GOT3 (cell line): ENCODE results near the gene GRIN3A.
A peak's percentile ranks its signal among the peaks of the same experiment; 100 is the strongest.
"Not testable (repeated sequence)": the region's sequence is repeated elsewhere in the genome, so short reads cannot be mapped to it uniquely, and the experiment has no call there.

Experiments
- DNase-seq: peaks from one replicate; lab custom pipeline; 2025; ENCODE audit warnings: mixed read lengths; lab: John Stamatoyannopoulos, UW

Gene GRIN3A

DNA sequence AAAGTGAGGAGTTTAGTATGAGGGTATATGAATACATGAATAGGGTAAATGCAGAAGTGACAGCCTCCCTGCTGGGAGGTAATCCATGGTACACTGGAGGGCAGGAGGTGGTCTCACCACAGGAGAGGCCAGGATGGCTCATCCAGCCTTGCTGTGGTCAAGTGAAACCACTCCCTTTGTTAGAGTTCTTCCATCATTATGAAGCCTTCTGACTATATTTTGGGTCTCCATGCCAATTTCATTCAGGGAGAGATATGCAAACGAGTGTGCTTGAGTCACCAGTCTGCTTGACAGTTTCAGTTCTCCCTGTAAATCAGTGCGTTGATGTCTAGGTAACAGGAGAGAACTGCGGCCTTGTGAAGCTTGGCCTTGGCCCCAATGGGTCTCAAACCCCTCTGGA, 160.1 kb downstream of the GRIN3A start:
- DNase-seq: no peak

DNA sequence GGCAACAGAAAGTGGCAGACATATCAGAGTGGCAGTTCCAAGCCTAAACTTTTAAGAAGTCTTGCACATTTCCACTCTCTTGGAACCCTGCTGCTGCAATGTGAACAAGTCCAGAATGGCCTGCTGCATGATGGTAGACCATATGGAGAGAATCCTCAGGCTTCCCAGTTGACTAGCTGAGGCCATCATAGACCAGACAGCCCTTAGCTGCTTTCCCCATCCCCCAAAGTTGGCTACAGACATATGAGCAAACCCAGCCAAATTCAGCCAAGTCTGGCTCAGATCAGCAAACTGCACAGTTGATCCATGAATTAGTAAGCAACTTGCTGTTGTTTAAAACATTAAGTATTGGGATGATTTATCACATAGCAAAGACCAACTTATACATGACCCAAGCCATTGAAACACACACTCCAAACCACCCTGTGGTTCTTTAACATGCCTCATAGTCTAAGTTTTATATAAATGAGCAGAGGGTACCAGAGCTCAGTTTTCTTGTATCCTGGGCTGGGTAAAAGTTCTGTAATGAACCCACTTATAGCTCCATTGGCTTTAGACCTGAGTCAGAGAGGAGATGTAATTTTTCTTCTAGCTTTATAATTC, 163.6 kb downstream of the GRIN3A start:
- no peak for DNase-seq

DNA sequence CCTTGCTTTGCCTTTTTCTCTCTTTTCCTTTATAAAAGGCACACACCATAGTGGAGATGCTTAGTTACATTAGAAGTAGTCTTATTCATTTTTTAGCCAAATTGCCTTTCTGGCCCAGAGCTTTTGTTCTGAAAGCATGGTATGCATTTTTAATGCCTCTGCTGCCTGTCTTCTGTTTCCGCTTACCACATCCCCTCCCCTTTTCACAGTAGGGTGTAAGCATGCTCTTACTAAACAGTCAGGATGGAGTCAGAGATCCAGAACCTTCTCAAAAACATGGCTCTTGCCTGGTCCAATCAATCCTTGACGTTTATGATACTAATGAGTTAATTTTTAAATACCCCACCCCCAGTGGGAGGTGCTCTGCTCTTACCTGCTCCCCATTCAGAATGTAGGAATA, 166.1 kb downstream of the GRIN3A start:
- DNase-seq: no peak

DNA sequence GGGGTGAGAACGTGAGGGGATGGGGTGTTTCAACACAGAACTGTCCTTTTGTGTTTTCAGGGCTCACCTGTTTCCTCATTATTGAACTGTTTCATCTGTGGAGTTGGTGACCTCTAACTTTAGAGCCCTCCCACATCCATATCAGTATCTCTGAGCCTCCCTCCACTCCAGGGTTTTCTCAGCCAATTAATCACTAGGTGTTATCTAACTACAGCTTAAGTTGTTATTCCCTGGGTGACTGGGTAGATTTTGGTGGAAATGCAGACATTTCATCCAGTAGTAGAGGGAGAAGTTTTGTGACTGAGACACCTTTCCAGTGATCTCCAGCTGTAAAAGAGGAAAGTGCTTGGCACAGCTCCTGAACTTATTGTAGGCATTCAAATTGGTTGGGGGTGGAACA, 167.3 kb downstream of the GRIN3A start:
- no peak for DNase-seq

DNA sequence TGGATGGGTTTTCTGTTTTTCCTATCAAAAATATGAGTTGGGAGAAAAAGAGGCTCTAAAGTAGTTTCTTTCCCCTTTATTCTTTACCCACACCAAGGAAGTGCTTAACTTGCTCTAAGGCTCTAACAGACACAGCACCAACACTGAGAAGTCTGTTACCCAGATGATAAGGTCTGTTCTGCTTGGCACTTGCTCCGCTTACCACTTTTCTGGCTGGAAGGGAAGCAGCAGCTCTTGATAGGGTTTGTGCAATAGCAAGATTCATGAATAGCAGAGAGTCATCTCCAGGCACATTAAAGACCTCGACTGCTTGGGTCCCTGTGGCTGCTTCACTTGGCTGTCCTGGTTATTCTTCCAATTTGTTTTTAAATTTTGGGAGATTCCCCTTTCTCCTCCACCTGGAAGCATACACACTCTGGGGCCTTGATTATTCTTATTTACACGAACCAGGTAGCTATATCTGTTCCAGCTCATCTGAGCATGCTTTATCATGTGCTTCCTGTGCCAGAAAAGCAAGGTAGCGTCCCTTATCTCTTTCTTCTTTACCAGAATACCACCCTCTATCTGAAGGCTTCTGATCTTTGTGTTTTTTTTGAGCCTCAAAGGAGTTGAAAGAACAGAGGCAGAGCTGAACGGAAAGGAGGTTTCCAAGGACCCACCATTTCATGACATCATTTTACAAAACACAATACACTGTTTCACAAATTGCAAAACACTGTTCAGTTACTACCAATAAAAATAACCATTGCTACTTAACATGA, 168.5 kb downstream of the GRIN3A start:
- DNase-seq: no peak

DNA sequence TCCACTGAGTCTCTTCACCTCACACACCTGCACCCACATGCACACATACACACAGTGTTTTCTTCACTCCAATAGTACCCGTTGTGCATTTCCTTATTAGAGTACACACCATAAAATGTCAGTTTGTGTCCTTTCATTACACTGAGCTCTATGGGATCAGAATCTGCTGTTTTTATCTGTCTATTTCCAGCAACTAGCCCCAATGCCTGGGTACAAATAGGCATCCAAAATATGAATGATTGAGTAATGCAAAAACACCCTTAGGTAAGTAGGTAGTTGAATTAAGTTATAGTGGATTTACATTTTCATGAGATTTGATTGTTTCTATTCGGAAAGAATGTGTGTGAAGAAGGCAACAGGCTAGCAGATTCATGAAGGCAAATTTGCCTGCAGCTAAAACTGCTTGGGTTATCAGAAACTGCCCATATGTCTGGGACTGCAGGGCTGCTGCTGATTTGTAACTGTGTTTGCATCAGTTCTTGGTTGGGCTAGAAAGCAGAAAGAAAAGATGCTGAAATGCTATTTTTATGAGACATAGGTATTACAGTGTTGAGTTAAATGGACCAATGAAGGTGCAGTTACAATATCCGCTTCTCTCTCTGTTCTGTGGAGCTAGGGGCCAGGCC, 170.6 kb downstream of the GRIN3A start:
- DNase-seq: no peak

DNA sequence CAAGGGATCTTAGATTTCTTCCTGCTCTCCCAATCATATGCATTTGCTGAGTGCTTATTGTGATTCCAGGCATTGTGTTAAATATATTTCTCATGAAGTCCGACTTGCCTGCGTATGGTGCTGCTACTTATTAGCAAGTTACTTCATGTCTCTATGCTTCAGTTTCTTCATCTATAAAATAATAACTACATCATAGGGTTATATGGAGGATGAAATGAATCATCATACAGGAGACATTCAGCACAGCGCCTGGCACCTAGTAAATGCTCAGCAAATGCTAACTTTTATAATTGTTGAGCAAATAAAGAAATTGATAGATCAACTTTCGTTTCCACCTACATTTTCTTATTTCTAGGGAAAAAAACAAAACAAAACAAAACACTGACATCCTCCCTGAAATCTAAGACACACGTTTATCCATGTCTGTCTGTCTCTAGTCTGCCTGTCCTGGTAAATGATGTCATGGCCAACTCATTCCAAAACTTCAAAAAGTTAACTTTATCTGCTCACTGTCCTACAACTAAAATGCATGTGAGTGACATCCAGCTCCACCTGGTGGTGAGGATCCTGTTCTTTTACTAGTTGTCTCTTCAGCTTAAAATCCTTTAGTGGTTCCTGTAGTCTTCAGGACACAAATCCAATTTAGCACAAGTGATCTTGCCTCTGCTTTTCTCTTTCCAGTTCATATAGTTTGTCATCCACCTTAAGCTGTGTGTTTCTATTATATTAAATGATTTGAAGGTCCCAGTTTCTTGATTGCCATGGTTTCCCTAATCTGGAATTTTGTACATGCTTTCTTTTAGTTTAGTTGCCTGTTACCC, 171.3 kb downstream of the GRIN3A start:
- DNase-seq: no peak

DNA sequence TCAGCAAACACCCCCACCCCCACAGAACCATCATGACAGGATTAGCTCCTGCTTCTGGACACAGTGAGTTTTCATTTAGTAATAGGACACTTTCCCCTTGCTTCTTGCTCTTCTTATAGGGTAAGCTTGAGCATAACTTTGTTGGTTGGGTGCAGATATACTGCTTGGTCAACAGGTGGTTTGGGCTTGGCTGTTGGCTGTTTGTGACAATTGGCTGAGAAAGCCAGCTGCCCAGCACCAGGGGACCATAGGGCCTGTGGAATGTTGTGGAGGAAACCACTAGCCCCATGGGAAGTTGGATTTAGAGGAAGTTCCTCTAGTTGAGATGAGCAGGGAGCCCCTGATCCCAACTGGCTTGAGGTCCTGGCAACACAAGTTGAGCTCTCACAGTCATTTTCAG, 174.2 kb downstream of the GRIN3A start:
- DNase-seq: no peak

DNA sequence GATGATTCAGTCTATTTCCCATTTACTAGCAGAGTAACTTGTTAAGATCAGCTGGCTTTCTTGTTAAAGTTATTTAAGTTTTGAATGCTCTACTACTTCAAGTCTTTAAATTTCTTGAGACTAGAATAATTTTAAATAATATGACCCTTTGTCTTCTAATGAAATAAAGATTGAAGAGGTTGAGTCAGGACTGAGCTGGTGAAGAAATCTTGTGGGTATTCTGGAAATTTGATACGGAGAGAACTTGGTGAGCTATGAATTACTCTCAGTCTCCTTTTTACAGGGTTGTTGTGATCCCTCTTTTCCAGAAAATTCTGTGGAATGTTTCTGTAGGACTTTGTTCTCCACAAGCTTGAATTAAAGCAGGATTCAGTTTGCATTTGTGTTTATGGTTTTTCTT, 175.5 kb downstream of the GRIN3A start:
- no peak for DNase-seq

DNA sequence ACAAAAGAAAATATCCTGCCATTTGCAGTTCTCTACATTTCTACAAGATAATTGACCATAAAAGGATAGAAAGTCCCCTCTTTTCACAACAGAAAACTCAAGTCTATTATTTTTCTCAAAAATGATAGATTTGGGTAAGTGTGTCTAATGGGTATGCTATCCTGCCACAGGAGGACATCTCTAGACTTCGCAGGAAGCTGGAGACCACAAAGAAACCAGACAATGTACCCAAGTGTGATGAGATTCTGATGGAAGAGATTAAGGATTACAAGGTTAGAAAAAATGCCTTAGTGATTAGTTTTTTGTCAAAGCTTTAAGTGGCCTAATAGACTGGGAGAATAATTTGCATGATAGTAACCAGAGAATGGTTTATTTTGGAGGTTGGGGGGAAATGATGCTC, 176.7 kb downstream of the GRIN3A start:
- no peak for DNase-seq

DNA sequence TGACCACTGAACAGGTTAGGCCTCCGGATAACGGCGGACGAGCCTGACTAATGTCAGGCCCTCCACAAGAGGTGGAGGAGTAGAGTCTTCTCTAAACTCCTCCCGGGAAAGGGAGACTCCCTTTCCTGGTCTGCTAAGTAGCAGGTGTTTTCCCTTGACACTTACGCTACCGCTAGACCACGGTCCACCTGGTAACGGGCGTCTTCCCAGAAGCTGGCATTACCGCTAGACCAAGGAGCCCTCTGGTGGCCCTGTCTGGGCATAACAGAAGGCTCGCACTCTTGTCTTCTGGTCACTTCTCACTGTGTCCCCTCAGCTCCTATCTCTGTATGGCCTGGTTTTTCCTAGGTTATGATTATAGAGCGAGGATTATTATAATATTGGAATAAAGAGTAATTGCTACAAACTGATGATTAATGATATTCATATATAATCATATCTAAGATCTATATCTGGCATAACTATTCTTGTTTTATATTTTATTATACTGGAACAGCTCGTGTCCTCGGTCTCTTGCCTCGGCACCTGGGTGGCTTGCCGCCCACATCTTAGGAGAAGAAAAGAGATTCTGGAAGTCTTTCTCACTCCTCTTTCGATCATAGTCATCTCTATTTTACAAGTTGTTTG, 188.9 kb downstream of the GRIN3A start:
- not testable (repeated sequence) for DNase-seq

DNA sequence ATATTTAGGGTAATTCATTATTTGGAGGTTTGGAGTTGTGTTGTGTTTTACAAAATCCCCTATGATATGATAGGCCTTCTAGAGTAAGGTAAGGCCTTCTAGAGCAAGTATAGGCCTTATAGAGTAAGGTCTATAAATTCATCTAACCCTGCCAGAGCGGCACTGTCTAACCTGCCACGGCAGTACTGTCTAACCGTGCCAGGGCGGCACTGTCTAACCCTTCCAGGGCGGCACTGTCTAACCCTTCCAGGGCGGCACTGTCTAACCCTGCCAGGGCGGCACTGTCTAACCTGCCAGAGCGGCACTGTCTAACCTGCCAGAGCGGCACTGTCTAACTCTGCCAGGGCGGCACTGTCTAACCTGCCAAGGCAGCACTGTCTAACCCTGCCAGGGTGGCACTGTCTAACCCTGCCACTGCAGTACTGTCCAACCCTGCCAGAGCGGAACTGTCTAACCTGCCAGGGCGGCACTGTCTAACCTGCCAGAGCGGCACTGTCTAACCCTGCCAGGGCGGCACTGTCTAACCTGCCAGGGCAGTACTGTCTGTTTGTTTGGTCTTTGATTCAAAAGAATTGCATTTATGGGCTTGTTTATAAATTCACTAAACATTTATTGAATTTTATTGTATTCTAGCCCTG, 195.2 kb downstream of the GRIN3A start:
- no peak for DNase-seq

DNA sequence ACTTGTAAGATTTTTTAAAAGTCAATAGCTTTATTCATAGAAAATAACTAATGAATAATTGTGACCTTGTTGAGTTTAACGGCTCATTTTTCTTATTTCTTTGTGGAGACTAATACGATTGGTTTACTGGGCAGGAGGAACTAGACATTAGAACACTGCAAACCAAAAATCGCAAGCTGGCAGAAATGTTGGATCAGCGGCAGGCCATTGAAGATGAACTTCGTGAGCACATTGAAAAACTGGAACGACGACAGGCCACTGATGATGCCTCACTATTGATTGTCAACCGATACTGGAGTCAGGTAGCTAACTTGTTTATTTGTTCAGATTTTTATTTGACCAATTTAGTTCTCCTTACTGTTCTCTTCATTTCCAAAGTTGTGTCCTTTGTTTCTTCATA, 198.4 kb downstream of the GRIN3A start:
- no peak for DNase-seq

DNA sequence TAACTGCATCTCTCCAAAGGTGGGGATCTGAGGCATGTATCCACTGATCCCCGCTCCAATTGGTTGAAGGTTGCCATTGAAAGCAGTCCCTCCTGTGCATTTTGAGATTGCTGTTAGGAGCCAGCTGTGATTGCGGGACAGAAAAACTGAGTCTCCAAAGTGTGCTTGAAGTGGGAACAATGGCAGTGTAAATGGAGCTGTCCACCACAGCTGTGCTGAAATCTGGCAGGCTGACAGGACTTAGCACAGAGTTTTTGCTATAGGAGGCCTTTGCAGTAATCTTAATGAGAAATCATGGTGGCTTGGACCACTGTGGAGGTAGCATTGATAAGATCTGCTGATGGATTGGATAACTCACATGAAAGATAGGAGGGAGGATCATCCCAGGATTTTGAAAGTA, 201.5 kb downstream of the GRIN3A start:
- no peak for DNase-seq

DNA sequence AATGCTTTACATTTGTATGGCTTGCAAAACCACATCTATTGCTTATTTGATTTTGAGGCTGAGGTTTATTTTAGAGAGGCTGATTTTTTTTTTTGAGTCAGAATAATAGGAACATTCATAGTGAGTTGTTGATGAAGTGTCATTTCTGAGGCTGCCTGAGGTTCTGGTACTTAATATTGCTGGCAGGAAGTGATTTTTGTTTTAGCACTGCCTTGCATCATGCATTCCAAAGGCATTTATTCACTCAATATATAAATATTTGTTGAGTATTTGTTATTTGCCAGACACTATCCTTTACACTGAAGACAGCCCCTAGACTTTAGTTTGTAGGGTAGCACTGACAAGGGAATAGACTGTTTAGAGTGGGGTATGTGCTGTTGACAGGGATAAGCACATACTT, 202.1 kb downstream of the GRIN3A start:
- DNase-seq: no peak

DNA sequence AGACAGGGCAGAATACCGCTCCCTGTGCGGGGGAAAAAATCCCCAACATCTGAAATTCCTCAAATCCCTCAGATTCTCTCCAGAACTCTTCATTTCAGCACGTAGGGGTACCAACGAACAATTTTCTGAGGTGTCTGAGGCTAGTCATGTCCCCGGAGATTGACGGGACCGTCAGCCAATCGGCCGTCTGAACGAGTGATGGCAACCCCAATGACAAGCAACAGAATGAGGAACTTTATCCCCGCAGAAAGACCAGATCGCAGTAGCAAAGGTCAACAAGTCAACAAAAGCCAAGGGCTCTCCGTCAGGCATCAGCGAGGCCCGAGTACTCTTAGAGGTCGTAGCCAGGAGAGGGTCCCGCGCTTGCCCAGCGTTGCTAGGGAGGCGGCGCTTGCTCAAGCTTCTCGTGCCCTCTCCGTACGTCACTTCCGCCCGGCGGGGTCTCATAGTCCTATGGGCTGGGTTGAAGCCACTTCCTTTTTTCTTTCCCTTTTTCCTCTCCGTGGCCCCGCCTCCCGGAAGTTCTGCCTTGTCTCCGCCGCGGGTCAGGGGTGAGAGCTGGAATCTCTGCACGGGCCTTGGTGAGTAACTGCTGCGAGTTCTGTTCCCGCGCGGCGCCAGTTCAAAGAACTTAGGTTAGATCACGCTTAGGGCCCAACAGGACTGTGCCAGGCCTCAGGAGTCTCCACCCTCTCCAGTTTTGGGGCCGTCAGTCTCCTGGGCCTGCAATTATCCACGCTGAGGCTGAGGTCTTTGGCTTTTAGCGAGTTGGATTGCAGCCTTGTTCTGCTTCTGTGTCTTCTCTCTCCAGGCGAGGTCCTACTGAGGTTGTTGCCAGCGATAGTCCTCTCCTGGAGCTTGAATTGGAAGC, 204.9 kb downstream of the GRIN3A start, which contains the start of gene RNF20:
Gene RNF20, plus strand, starts transcription at position 520 of the 871 bp plus-strand sequence. CDS start 1,571 bp downstream, outside the sequence.
- DNase-seq: peak; percentile 80

DNA sequence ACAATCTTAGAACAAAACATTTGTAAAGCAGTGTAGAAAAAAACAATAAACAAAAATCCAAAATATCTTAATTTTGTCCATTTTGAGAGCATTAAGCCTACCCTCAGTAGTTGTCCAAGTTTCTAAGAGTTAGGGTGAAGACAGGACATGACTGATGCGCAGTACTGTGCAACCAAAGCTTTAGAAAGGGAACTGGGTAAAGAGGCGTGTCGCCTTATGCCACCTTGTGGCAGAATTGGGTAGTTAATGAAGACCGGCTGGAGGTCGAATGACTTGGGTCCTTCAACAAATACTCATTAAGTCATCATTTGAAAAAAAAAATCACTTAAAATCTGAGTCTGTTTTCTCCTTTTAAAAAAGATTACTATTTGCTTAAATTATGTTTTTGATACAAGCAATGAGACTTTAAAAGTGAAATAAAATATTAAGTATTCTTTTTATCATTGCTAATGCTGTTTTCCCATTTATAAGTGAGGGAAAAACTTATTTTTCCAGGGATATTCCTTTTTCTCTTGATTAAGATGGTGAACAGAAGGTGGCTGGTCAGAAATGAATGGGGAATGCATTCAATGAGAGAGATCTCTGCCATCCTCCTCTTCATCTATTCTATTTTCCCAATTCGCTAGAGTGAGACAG, 208.3 kb downstream of the GRIN3A start:
- no peak for DNase-seq

DNA sequence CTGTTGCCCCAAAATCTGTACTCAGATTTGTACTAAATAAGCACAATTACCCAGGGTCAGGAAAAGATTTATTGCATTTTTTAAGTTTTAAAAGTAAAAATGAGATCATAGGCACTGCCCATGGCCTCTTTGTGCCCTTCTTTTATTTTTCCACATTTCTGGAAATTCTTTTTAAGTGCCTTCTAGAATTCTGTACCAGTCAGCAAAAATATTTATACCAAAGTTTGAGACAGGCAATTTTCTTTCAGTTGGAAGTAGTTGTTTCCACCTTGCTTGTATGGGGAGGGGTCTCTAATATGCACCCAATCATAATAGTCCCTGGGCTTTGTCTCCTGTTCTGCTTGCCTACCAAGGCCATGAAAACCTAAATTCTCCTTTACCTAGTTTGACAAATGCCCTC, 210.4 kb downstream of the GRIN3A start:
- DNase-seq: no peak

DNA sequence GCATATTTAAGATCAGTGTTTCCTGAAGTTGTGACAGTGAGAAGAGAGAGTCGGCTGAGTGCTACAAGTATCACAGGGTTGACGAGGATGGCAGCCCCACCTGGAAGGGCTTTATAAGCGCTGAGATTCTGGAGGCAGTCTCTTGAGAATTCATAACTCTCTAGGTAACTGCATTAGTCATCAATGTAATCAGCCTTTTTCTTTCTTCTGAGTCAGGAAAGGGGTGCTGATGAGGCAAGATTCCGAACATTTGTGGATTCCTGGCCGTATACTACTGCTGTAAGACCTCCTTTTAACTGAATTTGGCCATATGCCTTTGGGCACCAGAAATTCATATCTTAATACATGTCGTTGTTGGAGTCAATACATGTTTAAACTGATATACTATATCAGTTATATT, 211.4 kb downstream of the GRIN3A start:
- DNase-seq: no peak

DNA sequence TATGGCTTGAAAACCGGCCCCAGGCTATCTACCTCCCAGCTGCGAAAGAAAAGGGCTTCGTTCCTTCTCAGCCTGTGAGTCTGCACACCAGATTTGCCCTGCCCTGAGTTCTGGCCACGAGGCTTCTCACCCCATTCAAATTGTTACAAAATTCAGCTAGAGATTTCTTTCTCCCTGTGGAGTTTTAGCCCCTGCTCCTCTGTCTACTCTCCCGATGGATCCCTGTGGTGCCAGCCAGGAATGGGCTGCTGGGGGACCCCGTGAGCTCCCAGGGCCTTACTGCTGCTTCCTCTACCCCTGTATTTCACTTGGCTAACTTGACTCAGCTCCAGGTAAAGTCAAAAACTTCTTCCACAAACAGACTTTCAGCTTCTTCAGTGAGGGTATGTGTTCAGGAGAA, 214.1 kb downstream of the GRIN3A start:
- DNase-seq: no peak
